Occipital lobe (tissue), 2 donors: ENCODE results near the gene ANKRD16. TPM values are rescaled to one million over a fixed set of nuclear protein-coding genes. Genes with fewer than 3 reads are reported as not detected.
A peak's percentile ranks its signal among the peaks of the same experiment; 100 is the strongest.
"Not testable (repeated sequence)": the region's sequence is repeated elsewhere in the genome, so short reads cannot be mapped to it uniquely, and the experiment has no call there.

Source experiments
- DNase-seq: peaks from one replicate; lab custom pipeline; 2025; lab: John Stamatoyannopoulos, UW
- total RNA-seq: library from RNA; depleted of rRNA; stranded (reverse); fragments of >200 nt; gene quantifications from one replicate; pipeline ENCODE4 v1.2.3, GENCODE V29; 2014

ANKRD16 gene
- total RNA-seq, 1 donor from 2014 or later = 10.5 TPM

- DNase-seq = not testable (repeated sequence)
These were observed 53.5 kb downstream of the ANKRD16 start for GRCh38 chr10:5836181-5836580.

DNA sequence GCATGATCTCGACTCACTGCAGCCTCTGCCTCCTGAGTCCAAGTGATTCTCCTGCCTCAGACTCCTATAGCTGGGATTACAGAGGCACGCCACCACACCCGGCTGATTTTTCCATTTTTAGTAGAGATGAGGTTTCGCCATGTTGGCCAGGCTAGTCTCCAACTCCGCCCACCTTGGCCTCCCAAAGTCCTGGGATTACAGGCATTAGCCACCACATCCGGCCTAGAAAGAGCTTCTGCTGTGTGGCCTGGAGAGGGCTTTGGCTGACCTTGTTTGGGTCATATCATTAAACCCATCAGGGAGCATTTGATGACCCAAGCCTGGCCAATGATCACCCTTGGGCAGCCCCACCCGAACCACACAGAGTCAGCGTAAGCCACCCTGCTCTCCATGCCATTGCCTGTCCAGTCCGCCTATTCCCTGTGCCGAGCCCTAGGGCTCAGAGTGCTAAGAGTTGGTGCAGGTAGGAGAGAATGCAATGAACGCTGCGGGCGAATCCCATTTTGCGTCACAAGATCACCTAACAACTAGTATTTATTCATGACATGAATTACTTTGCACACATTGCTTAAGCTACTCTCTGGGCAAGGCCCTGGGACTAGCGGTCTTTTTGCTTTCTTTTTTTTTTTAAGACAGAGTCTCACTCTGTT is 54.1 kb downstream of the ANKRD16 start:
- DNase-seq = no peak

DNA sequence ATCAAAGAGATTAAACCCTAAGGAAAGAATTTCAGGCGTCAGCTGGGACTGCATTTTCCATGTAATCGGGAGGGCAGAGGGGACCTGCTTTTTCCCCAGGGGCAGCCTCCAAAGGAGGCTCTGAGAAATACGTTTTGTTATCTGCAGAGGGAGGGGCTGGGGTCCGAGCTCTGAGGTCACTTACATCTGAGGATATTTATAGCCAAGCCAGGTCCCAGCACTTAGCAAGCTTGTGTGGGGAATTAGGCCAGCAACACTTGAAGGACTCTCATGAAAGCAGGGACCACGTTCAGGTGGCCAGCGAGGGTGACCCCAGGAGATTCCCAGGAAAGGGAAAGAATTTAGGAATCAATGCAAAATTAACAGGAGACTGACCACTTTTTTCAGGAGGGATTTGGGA is 55.9 kb downstream of the ANKRD16 start:
- no peak for DNase-seq

DNA sequence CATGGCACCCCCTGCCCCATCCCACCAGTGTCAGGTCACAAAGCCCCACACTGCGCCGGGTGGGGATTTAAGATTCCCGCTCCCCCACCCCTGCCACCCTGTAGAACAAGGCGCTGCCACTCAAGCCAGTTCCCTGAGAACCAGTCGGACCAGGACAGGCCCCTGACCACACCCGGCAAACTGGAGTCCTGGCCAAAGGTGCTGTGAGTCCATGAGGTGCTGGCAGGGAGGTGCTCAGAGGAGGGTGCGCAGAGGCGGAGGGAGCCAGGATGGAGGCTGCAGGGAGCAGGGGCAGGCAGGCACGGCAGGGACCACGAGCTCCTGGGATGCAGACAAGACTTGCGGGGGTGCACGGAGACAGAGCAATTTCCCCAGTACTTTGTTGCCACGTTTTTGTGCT is 56.7 kb downstream of the ANKRD16 start:
- DNase-seq = no peak

GRCh38 chr10:5831446-5831782 is 58.3 kb downstream of the ANKRD16 start:
- DNase-seq = no peak

DNA sequence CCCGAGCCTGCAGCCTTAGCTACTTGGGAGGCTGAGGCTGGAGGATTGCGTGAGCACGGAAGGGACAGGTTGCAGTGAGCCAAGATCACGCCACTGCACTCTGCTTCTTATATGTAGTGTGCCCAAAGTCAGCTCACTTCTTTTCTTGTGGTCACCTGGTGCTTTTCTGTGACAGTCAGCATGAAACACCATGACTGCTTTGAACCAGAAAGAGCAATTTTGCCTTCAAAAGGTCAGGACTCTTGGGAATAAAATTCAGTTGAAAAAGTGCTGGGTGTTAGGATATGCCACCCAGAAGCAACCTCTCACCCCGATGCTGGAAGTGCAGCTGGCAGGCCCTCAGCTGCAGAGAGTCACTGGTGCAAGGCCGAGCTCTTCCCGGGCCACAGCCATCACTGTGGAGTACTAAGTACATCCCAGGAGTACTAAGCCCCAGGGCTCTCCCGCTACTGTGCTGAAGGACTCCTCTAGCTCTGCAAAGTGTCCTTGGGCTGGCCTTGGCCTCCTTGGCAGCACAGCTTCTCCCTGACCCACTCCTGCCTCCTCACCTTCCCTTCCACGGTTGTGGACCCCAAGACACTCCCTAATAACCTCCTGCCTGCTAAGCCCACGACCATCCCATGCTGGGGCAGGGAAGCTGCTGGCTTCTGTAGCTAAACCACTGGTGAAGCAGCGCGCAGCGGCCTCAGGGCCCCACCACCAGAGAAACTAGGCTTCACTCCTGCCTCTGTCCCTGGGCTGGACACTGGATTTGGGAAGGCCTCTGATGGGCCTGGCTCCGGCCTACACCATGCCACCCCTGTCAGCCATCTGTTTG is 58.9 kb downstream of the ANKRD16 start:
- DNase-seq = no peak

DNA sequence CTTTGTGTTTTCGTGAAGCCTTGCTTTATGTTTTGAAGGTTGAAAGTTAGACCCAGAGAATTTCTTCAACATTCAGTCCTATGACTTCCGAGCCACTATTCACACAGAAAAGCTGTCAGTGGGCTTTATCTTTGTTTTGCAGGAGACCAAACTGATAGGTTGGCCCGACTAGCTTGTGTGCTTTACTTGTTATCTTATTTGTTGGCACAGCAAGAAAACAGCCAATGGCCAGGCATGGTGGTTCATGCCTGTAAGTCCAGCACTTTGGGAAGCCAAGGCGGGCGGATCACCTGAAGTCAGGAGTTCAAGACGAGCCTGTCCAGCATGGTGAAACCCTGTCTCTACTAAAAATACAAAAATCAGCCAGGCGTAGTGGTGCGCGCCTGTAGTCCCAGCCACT is 60.4 kb downstream of the ANKRD16 start:
- no peak for DNase-seq

- no peak for DNase-seq
These were observed 61.0 kb downstream of the ANKRD16 start for GRCh38 chr10:5828725-5829124.

DNA sequence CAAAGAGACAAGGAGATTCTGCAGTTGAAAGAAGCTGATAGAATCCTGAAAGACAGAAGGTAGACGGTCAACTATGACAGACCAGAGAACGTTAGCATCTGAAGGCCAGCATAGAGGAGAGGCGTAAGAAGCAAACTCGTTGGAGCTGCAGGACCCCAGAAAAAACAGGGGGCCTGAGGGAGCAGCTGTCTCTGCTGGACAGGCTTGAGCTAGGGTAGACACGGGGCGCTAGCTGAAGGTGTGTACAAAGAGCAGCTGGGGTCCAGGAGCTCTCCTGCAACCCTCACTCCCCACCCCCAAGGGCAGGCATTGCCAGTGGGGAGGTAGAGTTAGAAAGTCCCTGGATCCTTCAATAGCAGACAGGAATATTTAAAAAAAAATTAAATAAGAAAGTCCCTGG is 61.9 kb downstream of the ANKRD16 start:
- no peak for DNase-seq

- not testable (repeated sequence) for DNase-seq
These were observed 63.2 kb downstream of the ANKRD16 start for GRCh38 chr10:5826511-5826910.

GRCh38 chr10:5818894-5819293 is 70.8 kb downstream of the ANKRD16 start:
- DNase-seq = no peak

GRCh38 chr10:5818048-5818331 is 71.7 kb downstream of the ANKRD16 start:
- DNase-seq = no peak

DNA sequence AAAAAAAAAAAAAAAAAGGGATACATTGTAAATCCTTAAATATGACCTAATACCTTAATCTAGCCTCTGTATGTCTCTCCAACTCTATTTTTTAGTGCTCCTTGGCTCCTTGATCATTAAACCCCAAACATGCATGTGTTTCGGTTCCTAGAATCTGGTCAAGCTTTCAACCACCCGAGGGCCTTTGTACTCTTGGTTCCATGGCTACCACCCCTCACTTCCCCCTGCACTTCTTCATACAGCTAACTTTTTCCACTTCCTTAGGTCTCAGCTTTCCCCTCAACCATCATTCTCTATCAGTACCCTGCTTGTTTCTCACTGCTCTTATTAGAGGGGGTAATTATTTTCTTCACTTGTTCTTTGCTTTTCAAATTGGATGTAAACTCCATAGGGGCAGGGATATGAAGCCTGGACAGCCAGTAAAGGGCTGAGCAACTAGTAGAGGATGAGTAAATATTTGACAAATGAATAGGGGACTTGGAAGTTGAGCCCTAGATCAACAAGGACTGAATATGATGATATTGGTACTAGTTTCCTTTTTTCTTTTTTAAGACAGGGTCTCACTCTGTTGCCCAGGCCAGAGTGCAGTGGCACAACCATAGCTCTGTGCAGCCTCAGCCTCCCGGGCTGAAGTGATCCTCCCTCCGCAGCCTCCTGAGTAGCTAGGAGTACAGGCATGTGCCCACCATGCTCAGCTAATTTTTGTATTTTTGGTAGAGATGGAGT is 72.2 kb downstream of the ANKRD16 start:
- DNase-seq = no peak

DNA sequence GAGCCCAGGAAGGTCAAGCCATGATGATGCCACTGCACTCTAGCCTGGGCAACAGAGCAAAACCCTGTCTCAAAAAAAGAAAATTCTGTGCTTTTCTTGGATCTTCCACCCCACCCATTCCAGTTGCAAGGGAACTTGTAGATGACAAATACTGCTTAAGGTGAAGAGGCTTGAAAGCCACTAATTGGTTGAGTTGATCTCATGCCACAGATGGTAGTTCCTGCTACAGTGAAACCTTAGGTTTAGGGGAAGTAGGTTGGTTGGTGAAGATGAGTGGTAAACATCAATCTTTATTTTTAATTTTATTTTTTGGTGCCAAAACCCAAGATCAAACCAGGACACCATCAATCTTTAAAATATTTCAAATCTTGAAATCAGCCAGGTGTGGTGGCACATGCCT is 73.5 kb downstream of the ANKRD16 start:
- DNase-seq = no peak

DNA sequence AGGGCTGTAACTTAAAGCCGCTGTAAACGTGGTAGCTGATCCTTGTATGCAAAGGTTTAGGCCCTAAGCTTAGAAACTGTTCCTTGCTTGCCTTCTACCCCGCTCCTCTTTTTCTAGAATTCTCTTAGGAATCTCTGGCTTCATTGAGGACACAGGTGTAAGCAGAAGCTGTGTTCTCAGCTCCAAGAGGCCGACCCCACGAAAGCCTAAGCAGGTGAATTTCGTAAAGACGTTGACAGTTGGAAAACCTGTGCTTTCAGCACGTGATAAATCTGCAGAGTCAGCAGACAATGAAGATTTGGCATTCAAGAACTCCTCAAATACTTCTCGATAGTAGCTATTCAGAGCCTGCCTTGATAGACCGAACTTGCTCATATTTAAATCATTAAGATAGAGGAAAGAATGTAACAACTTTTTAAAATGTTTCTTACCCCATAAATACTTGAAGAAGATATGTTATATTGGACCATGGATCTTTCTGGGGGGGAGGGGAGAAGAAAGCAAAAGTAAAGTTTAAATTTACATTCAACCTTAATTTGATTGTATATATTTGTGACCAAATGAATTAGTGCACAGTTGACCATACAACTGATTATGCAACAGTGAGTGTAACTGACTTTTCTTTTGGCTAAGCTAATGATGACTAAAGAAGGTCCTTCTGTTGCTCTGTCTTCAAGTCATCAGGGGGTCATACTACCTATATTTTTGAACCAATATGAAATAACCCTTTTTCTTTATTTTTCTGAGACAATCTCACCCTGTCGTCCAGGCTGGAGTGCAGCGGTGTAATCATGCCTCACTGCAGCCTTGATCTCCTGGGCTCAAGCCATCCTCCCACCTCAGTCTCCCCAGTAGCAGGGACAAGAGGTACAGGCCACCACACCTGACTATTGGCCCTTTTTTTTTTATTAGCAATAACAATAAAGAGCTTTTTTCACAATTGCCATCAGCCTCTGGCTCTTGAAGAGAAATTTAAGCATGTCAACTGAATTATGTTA is 75.3 kb downstream of the ANKRD16 start:
- DNase-seq = no peak

DNA sequence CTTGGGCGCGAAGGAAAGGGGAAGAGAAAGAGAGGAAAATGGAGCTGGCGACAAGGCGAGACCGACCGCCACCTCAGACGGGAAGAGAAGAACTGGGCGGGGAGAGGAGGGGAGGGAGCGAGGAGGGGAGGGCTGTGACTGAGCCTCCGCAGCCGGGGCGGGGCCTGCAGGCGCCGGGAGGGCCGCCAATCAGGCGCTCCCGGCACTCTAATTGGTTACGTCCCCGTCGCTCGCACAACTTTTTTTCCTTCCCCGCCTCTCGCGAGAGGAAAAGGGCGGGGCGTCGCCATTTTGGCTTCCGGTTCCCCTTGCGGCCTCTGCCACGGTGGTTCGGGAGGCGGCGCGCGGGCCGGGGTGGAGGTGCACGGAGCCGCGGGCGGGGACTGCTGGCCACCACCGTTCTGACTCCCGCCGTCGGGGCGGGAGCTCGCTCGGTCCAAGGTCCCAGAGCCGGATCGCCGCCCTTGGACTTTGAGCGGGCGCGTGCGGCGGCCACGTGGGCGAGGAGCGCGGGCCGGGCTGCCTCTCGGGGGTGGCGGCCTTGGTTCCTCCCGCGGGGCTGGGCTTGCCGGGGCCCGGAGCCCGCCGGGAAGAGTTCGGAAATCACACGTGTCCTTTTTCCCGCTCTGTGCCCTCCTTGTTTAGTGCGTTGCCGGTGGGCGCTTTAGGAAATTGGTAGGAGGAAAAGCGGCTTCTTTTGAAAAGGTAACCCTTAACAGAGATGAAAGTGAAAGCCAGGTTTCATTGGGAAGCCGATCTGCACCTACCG is 76.2 kb downstream of the ANKRD16 start, which contains the start of gene GDI2:
Gene GDI2 (minus strand): TSS at position 94 of the 769 bp plus-strand sequence. CDS start 176 bp downstream, outside the sequence.
- peak; percentile 94 for DNase-seq

DNA sequence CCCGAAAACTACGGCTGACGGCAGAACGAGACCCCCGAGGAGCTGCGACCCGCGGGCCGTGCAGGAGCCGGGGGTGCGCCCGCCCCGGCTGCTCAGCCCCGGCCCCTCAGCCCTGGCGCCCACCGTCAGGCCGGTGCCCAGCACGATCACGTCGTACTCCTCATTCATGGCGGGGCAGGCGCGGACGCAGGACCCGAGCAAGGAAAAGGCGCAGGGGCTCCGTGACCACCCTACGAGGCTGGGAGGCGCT is 76.7 kb downstream of the ANKRD16 start:
- DNase-seq = no peak

GRCh38 chr10:5812283-5813090 is 77.2 kb downstream of the ANKRD16 start:
- DNase-seq = peak; percentile 40
